Erythroblast (primary cell): ENCODE data around the gene ZFYVE19.

Experiments
- GATA1 ChIP-seq: IDR thresholded peaks from 2 replicates; pipeline ENCODE4 v1.6.1; 2011; ENCODE audit warnings: low read depth, mild to moderate bottlenecking, control low read depth, low read length, moderate library complexity
- POLR2A ChIP-seq: IDR thresholded peaks from 2 replicates; pipeline ENCODE4 v1.6.1; 2011; ENCODE audit warnings: mild to moderate bottlenecking, low read length

DNA sequence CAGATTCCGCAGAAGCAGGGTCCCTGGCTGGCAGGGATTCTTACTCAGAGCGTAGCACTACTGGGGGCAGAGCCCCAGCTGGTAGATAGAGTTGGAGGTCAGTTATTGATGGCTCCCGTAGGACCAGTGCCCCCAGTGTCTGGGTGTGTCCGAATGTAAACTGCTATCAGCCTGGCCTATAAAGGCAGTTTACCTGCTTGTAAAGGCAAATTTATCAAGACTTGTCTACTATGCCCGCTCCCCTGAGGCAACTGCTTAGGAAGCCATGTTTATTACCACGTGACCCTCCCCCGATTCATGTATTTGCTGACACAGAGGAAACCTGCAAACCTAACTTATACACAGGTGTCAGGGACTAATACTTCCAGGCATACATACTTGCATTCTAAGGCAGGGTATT lies 22.2 kb downstream of the ZFYVE19 start:
- TF ChIP-seq POLR2A = no peak
- TF ChIP-seq GATA1 = no peak
